ENCODE measurements around the gene PCDH9.

DNA sequence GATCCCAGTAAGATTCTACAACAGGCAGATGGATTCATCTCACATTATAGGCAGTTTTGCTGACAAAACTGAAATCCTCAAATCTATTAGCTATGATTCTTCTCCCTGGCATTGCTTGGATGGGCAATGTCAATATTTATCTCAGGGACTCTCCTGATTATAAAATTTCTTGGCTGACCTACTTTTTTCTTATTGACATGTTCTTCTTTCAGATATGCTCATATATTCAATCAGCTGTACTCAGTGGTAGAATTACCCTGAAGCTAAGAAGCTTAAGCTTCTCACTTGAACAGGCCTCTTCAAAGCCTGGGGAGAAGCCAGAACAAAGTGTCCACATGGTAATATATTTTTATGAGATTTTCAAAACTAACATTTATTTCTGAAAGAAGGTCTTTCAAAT, 513.6 kb downstream of the PCDH9 start:
- TF ChIP-seq, protein P1, sequence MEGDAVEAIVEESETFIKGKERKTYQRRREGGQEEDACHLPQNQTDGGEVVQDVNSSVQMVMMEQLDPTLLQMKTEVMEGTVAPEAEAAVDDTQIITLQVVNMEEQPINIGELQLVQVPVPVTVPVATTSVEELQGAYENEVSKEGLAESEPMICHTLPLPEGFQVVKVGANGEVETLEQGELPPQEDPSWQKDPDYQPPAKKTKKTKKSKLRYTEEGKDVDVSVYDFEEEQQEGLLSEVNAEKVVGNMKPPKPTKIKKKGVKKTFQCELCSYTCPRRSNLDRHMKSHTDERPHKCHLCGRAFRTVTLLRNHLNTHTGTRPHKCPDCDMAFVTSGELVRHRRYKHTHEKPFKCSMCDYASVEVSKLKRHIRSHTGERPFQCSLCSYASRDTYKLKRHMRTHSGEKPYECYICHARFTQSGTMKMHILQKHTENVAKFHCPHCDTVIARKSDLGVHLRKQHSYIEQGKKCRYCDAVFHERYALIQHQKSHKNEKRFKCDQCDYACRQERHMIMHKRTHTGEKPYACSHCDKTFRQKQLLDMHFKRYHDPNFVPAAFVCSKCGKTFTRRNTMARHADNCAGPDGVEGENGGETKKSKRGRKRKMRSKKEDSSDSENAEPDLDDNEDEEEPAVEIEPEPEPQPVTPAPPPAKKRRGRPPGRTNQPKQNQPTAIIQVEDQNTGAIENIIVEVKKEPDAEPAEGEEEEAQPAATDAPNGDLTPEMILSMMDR (IDR thresholded peaks at IDR 0.05): no peak
- TF ChIP-seq POLR2A (IDR thresholded peaks at IDR 0.05) (no peak), POLR2AphosphoS5 (IDR thresholded peaks at IDR 0.05; ENCODE audit: insufficient read depth in 1 of 2, low read depth in 1 of 2) (no peak)
